GM12875 (cell line): Measurements from ENCODE around the gene SIRT6.
"Not testable (repeated sequence)": the region's sequence is repeated elsewhere in the genome, so short reads cannot be mapped to it uniquely, and the experiment has no call there.

Source experiments
- H3K4me3 ChIP-seq: one replicate; pipeline ENCODE4 v1.5.1; 2011; ENCODE audit warnings: low read depth, low read length, control low read depth
- TF ChIP-seq, protein P1 (sequence below): IDR thresholded peaks from 2 replicates; pipeline ENCODE4 v1.5.1; 2011; ENCODE audit warnings: low read depth, mild to moderate bottlenecking, control low read depth, inconsistent platforms, low read length, moderate library complexity, borderline replicate concordance; ENCODE audit not compliant: insufficient read depth

SIRT6 gene

GRCh38 chr19:4197625-4198466 is 15.5 kb upstream of the SIRT6 start:
- TF ChIP-seq, protein P1, sequence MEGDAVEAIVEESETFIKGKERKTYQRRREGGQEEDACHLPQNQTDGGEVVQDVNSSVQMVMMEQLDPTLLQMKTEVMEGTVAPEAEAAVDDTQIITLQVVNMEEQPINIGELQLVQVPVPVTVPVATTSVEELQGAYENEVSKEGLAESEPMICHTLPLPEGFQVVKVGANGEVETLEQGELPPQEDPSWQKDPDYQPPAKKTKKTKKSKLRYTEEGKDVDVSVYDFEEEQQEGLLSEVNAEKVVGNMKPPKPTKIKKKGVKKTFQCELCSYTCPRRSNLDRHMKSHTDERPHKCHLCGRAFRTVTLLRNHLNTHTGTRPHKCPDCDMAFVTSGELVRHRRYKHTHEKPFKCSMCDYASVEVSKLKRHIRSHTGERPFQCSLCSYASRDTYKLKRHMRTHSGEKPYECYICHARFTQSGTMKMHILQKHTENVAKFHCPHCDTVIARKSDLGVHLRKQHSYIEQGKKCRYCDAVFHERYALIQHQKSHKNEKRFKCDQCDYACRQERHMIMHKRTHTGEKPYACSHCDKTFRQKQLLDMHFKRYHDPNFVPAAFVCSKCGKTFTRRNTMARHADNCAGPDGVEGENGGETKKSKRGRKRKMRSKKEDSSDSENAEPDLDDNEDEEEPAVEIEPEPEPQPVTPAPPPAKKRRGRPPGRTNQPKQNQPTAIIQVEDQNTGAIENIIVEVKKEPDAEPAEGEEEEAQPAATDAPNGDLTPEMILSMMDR, result no peak
- no peak overlapping the region for H3K4me3 ChIP-seq

- TF ChIP-seq, protein P1, result no peak
Measured at GRCh38 chr19:4197228-4197624, 14.9 kb upstream of the SIRT6 start.

DNA sequence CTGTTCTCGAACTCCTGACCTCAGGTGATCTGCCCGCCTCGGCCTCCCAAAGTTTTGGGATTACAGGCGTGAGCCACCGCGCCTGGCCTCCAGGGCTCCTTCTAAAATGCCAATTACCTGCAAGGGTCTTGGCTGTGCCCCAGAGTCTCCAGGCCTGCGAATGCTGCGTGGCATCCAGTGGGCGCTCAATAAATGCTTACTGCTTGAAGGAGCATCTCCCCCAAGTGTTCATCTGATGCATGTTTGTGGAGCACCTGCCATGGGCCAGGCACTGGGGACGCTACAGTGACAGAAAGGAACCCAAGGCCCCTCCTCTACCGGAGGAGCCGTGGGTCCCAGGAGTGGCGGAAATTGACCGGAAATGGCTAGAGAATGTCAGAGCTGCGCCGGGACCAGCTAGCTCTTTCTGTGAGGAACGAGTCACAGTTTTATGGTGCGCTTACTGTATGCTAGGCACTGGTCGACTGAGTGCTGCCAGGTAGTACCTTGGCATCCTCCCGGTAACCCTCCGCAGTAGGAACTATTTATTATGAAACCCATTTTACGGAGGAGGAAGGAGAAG is 14.3 kb upstream of the SIRT6 start:
- no peak overlapping the region for H3K4me3 ChIP-seq
- TF ChIP-seq, protein P1, result no peak

More at GRCh38 chr19:4197228-4197624, 14.9 kb upstream of the SIRT6 start:
- no peak overlapping the region for H3K4me3 ChIP-seq

GRCh38 chr19:4196009-4196408 is 13.6 kb upstream of the SIRT6 start:
- H3K4me3 ChIP-seq, result no peak overlapping the region
- TF ChIP-seq, protein P1, result no peak

GRCh38 chr19:4194353-4194752 is 12.0 kb upstream of the SIRT6 start:
- H3K4me3 ChIP-seq, result no peak overlapping the region
- TF ChIP-seq, protein P1, result no peak

DNA sequence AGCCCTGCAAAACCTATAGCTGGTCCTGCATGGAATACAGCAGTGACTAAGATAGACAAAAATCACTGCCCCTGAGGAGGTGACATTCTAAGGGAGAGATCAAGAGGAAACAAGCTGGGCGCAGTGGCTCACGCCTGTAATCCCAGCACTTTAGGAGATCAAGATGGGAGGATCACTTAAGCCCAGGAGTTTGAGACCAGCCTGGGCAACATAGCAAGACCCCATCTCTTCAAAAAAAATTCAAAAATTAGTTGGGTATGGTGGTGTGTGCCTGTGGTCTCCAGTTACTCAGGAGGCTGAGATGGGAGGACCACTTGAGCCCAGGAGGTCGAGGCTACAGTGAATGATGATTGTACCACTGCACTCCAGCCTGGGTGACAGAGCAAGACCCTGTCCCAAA is 10.2 kb upstream of the SIRT6 start:
- H3K4me3 ChIP-seq, result not testable (repeated sequence)

GRCh38 chr19:4189641-4190040 is 7.3 kb upstream of the SIRT6 start:
- no peak overlapping the region for H3K4me3 ChIP-seq

More at GRCh38 chr19:4189641-4190040, 7.3 kb upstream of the SIRT6 start:
- TF ChIP-seq, protein P1, result no peak
